CD8-positive, alpha-beta memory T cell (primary cell): ENCODE results near the gene BUB3. TPM values are rescaled to one million over a fixed set of nuclear protein-coding genes. Genes with fewer than 3 reads are reported as not detected.

Experiments
- CTCF ChIA-PET: fragments of 350-600 bp; sonication (Branson Sonifier 250); formaldehyde crosslinking; loops from one replicate; lab custom pipeline; 2021; ENCODE audit warnings: antibody characterized with exemption; lab: Charles Lee
- POLR2A ChIA-PET: fragments of 350-600 bp; sonication (Branson Sonifier 250); formaldehyde crosslinking; loops from one replicate; lab custom pipeline; 2021; ENCODE audit warnings: antibody characterized with exemption; lab: Charles Lee
- DNase-seq, 5 donors: peaks; one replicate each; pipeline versions ENCODE4 v3.0.0 to v3.0.0-alpha.2; 2020 to 2022; ENCODE audit warnings: mixed read lengths in 1 of 5
- H3K27ac ChIP-seq: one replicate; pipeline ENCODE4 v1.7.0; 2013; ENCODE audit warnings: low read depth, mild to moderate bottlenecking, low read length, moderate library complexity
- H3K27me3 ChIP-seq: 2 replicates; pipeline ENCODE4 v1.7.0; 2013; ENCODE audit warnings: low read length, mild to moderate bottlenecking; ENCODE audit not compliant: insufficient read depth, poor library complexity, severe bottlenecking
- H3K36me3 ChIP-seq: 2 replicates; pipeline ENCODE4 v1.7.0; 2013; ENCODE audit warnings: mild to moderate bottlenecking, low read length, moderate library complexity; ENCODE audit not compliant: insufficient read depth
- H3K4me1 ChIP-seq: 2 replicates; pipeline ENCODE4 v1.7.0; 2013; ENCODE audit warnings: mild to moderate bottlenecking, low read length, moderate library complexity; ENCODE audit not compliant: insufficient read depth
- H3K4me3 ChIP-seq: 2 replicates; pipeline ENCODE4 v1.7.0; 2013; ENCODE audit warnings: mild to moderate bottlenecking, low read length
- H3K9me3 ChIP-seq: 2 replicates; pipeline ENCODE4 v1.7.0; 2013; ENCODE audit warnings: mild to moderate bottlenecking, low read length
- H3K27ac Mint-ChIP-seq, 8 donors: one replicate each; pipeline ENCODE4 v1.8.0; 2020 to 2021; ENCODE audit warnings: mixed read lengths in 8 of 8, mild to moderate bottlenecking in 6 of 8, inconsistent platforms in 3 of 8, moderate library complexity in 3 of 8
- H3K27me3 Mint-ChIP-seq, 2 donors: one replicate each; pipeline ENCODE4 v1.8.0; 2020 to 2021; ENCODE audit warnings: mixed read lengths in 2 of 2, mild to moderate bottlenecking in 1 of 2, moderate library complexity in 1 of 2
- H3K36me3 Mint-ChIP-seq, 3 donors: one replicate each; pipeline ENCODE4 v1.8.0; 2020 to 2021; ENCODE audit warnings: mixed read lengths in 3 of 3, inconsistent platforms in 1 of 3, mild to moderate bottlenecking in 1 of 3
- H3K4me1 Mint-ChIP-seq, 3 donors: one replicate each; pipeline ENCODE4 v1.8.0; 2020 to 2021; ENCODE audit warnings: mixed read lengths in 3 of 3, inconsistent platforms in 1 of 3, mild to moderate bottlenecking in 1 of 3
- H3K4me3 Mint-ChIP-seq, 7 donors: one replicate each; pipeline ENCODE4 v1.8.0; 2020 to 2021; ENCODE audit warnings: mixed read lengths in 7 of 7, mild to moderate bottlenecking in 6 of 7, moderate library complexity in 4 of 7, inconsistent platforms in 2 of 7
- H3K9me3 Mint-ChIP-seq, 5 donors: one replicate each; pipeline ENCODE4 v1.8.0; 2020 to 2022; ENCODE audit warnings: mixed read lengths in 5 of 5, mild to moderate bottlenecking in 3 of 5, moderate library complexity in 2 of 5, inconsistent platforms in 1 of 5
- polyA plus RNA-seq: library from polyadenylated mRNA; unstranded; fragments of 300-500 nt; fragmentation: Illumina TruSeq; gene quantifications from one replicate; pipeline ENCODE4 v1.2.3, GENCODE V29; 2021
- total RNA-seq, 2 experiments: library from RNA; stranded (reverse); gene quantifications; one replicate each; pipeline ENCODE4 v1.2.3, GENCODE V29; 2021

BUB3 gene
- total and polyA plus RNA-seq, 3 experiments from 2014 or later, result 231 to 255 (median 254) TPM

- H3K36me3 Mint-ChIP-seq, result no peaks in the 10 kb centered on the region
- peaks cover 72 to 81% of the 10 kb centered on the region in 2 donors for H3K27me3 Mint-ChIP-seq
- CTCF ChIA-PET, result interaction anchor here (1.2 to 1.4 kb wide), 2 partner anchors 10 to 15 kb away, joined by 4 to 5 read pairs; partner anchors contain the start of gene BUB3
- Histone ChIP-seq H3K4me1 (peaks cover 54% of the 10 kb centered on the region), H3K9me3 (no peaks in the 10 kb centered on the region), H3K27ac (no peak overlapping the region), H3K4me3 (no peak overlapping the region), H3K36me3 (no peaks in the 10 kb centered on the region), H3K27me3 (peaks cover 84% of the 10 kb centered on the region)
- peaks cover 0 to 2% (median 0%) of the 10 kb centered on the region in 5 donors for H3K9me3 Mint-ChIP-seq
- POLR2A ChIA-PET, result interaction anchor here (1.3 kb wide), 1 partner anchor 12 kb away, joined by 3 read pairs; no protein-coding TSS in a partner anchor
- DNase-seq, result no peak
- H3K4me1 Mint-ChIP-seq, result peaks cover 47 to 74% (median 47%) of the 10 kb centered on the region in 3 donors
- H3K27ac Mint-ChIP-seq, result peak overlapping the region in 3 of 8 donors; percentile 2 to 75 (median 54)
- peak overlapping the region in 5 of 7 donors; percentile 5 to 65 (median 24) for H3K4me3 Mint-ChIP-seq
These were observed 15.1 kb upstream of the BUB3 start for GRCh38 chr10:123139165-123139520.

GRCh38 chr10:123139521-123140163 lies 14.6 kb upstream of the BUB3 start:
- H3K4me3 Mint-ChIP-seq, result peak overlapping the region; percentile 5 to 65 (median 39)
- no peak for DNase-seq
- H3K4me1 Mint-ChIP-seq, result peaks cover 46 to 74% (median 48%) of the 10 kb centered on the region in 3 donors
- no peak overlapping the region for H3K27ac ChIP-seq
- peaks cover 53% of the 10 kb centered on the region for H3K4me1 ChIP-seq
- H3K9me3 ChIP-seq, result no peaks in the 10 kb centered on the region
- peak overlapping the region in 2 of 8 donors; percentile 54 to 75 for H3K27ac Mint-ChIP-seq
- H3K9me3 Mint-ChIP-seq, result peaks cover 0 to 2% (median 0%) of the 10 kb centered on the region in 5 donors
- H3K36me3 ChIP-seq, result no peaks in the 10 kb centered on the region
- POLR2A ChIA-PET, result interaction anchor here (0.7 to 1.3 kb wide), 2 partner anchors 11 to 15 kb away, joined by 3 read pairs; partner anchors contain the start of gene BUB3
- no peak overlapping the region for H3K4me3 ChIP-seq
- peaks cover 84% of the 10 kb centered on the region for H3K27me3 ChIP-seq
- peaks cover 72 to 81% of the 10 kb centered on the region in 2 donors for H3K27me3 Mint-ChIP-seq
- H3K36me3 Mint-ChIP-seq, result no peaks in the 10 kb centered on the region
- CTCF ChIA-PET, result interaction anchor here (0.9 to 1.4 kb wide), 3 partner anchors 9 to 14 kb away, joined by 3 to 5 read pairs (median 4); partner anchors contain the start of gene BUB3

GRCh38 chr10:123140164-123140982 lies 13.8 kb upstream of the BUB3 start:
- peak overlapping the region; percentile 23 to 77 (median 58) for H3K4me3 Mint-ChIP-seq
- H3K36me3 ChIP-seq, result no peaks in the 10 kb centered on the region
- no peaks in the 10 kb centered on the region for H3K36me3 Mint-ChIP-seq
- H3K4me1 ChIP-seq, result peaks cover 53% of the 10 kb centered on the region
- H3K4me3 ChIP-seq, result no peak overlapping the region
- ChIA-PET POLR2A (interaction anchor here (0.7 kb wide), 1 partner anchor 14 kb away, joined by 3 read pairs; the partner anchor contains the start of gene BUB3), CTCF (interaction anchor here (0.7 to 1.4 kb wide), 4 partner anchors 9 to 14 kb away, joined by 3 to 5 read pairs (median 4); partner anchors contain the start of gene BUB3)
- H3K27me3 Mint-ChIP-seq, result peaks cover 77 to 85% of the 10 kb centered on the region in 2 donors
- no peaks in the 10 kb centered on the region for H3K9me3 ChIP-seq
- H3K9me3 Mint-ChIP-seq, result peaks cover 0 to 2% (median 0%) of the 10 kb centered on the region in 5 donors
- H3K27me3 ChIP-seq, result peaks cover 84% of the 10 kb centered on the region
- H3K4me1 Mint-ChIP-seq, result peaks cover 53 to 76% (median 55%) of the 10 kb centered on the region in 3 donors
- DNase-seq, result no peak
- H3K27ac ChIP-seq, result no peak overlapping the region
- H3K27ac Mint-ChIP-seq, result peak overlapping the region in 2 of 8 donors; percentile 54 to 75

- Mint-ChIP-seq H3K4me3 (peak overlapping the region in 2 of 7 donors; percentile 7 to 23), H3K4me1 (peaks cover 57 to 79% (median 60%) of the 10 kb centered on the region in 3 donors), H3K27ac (peak overlapping the region in 2 of 8 donors; percentile 63 to 75), H3K36me3 (no peaks in the 10 kb centered on the region), H3K9me3 (peaks cover 0 to 4% (median 0%) of the 10 kb centered on the region in 5 donors), H3K27me3 (peaks cover 80 to 91% of the 10 kb centered on the region in 2 donors)
- POLR2A ChIA-PET, result no interaction called here
- DNase-seq, result no peak
- no peaks in the 10 kb centered on the region for H3K9me3 ChIP-seq
- H3K4me1 ChIP-seq, result peaks cover 57% of the 10 kb centered on the region
- H3K27me3 ChIP-seq, result peaks cover 87% of the 10 kb centered on the region
- no peak overlapping the region for H3K27ac ChIP-seq
- CTCF ChIA-PET, result interaction anchor here (0.7 to 1.4 kb wide), 3 partner anchors 8 to 10 kb away, joined by 3 to 4 read pairs (median 3); no protein-coding TSS in a partner anchor
- H3K36me3 ChIP-seq, result no peaks in the 10 kb centered on the region
- no peak overlapping the region for H3K4me3 ChIP-seq
These were observed 13.2 kb upstream of the BUB3 start for GRCh38 chr10:123140983-123141390.

DNA sequence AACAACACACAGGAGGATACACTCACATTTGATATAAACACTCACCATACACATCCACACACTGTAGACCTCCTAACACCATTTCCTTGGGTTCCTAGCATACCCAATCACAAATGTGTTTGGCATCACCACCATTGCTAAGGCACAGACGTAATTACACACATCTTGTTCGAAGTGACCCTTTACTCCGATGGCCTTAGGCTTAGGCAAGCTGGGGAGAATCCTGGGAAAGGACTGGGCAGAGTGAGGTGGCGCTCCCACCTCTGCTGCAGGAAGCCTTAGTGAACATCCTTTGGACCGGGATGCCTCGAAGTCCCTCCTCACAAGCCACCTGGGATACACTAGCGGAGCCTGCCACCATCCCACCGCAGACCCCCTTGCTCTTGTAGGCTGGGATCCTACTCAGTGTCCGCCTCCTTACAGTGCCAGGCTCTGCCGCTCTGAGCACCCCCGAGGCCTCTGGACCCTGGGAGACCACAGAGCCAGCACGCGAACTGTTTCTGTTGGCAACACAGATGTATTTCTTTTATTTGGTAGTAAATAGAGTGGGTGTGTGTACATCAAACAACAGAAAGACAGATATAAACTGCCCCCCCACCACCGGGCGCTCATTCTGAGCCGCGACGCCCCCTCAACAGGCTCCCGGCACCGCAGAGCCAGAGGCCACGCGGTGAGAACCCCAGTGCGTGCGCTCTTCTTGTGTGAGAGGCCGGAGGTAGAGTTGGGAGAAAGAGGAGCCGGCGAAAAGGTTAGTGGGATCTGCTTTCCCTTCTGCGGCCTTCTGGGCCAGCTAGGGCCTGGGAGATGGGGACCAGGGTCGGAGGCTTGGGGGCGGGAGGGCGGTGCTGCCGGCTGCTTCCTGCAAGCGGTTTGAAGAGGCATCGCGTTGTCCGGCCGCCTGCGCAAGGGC lies 12.2 kb upstream of the BUB3 start:
- Mint-ChIP-seq H3K36me3 (no peaks in the 10 kb centered on the region), H3K4me1 (peaks cover 57 to 79% (median 63%) of the 10 kb centered on the region in 3 donors), H3K27ac (peak overlapping the region in 2 of 8 donors; percentile 3 to 6), H3K4me3 (peak overlapping the region in 4 of 7 donors; percentile 6 to 63 (median 26)), H3K9me3 (peaks cover 0 to 4% (median 0%) of the 10 kb centered on the region in 5 donors), H3K27me3 (peaks cover 86 to 89% of the 10 kb centered on the region in 2 donors)
- DNase-seq, result no peak
- Histone ChIP-seq H3K9me3 (no peaks in the 10 kb centered on the region), H3K27me3 (peaks cover 89% of the 10 kb centered on the region), H3K27ac (no peak overlapping the region), H3K4me3 (no peak overlapping the region), H3K36me3 (no peaks in the 10 kb centered on the region), H3K4me1 (peaks cover 56% of the 10 kb centered on the region)
- ChIA-PET CTCF (interaction anchor here (0.9 kb wide), 1 partner anchor 9 kb away, joined by 3 read pairs; no protein-coding TSS in a partner anchor), POLR2A (no interaction called here)

- ChIA-PET CTCF (interaction anchor here (1.8 kb wide), 1 partner anchor 11 kb away, joined by 4 read pairs; the partner anchor contains the start of gene BUB3), POLR2A (no interaction called here)
- H3K27me3 Mint-ChIP-seq, result peaks cover 86 to 91% of the 10 kb centered on the region in 2 donors
- peak overlapping the region in 1 of 8 donors; percentile 11 for H3K27ac Mint-ChIP-seq
- H3K9me3 ChIP-seq, result no peaks in the 10 kb centered on the region
- H3K4me1 ChIP-seq, result peaks cover 62% of the 10 kb centered on the region
- H3K4me1 Mint-ChIP-seq, result peaks cover 58 to 80% (median 66%) of the 10 kb centered on the region in 3 donors
- H3K9me3 Mint-ChIP-seq, result peaks cover 0 to 4% (median 0%) of the 10 kb centered on the region in 5 donors
- no peaks in the 10 kb centered on the region for H3K36me3 Mint-ChIP-seq
- H3K4me3 ChIP-seq, result no peak overlapping the region
- no peaks in the 10 kb centered on the region for H3K36me3 ChIP-seq
- H3K27ac ChIP-seq, result no peak overlapping the region
- H3K4me3 Mint-ChIP-seq, result peak overlapping the region in 5 of 7 donors; percentile 24 to 74 (median 59)
- no peak for DNase-seq
- H3K27me3 ChIP-seq, result peaks cover 90% of the 10 kb centered on the region
These were observed 11.5 kb upstream of the BUB3 start for GRCh38 chr10:123142701-123143161.
